ENCODE results near the gene KLHL29.

The KLHL29 gene

GRCh38 chr2:23686405-23687029, 301.5 kb downstream of the KLHL29 start:
- TF ChIP-seq, protein P1, sequence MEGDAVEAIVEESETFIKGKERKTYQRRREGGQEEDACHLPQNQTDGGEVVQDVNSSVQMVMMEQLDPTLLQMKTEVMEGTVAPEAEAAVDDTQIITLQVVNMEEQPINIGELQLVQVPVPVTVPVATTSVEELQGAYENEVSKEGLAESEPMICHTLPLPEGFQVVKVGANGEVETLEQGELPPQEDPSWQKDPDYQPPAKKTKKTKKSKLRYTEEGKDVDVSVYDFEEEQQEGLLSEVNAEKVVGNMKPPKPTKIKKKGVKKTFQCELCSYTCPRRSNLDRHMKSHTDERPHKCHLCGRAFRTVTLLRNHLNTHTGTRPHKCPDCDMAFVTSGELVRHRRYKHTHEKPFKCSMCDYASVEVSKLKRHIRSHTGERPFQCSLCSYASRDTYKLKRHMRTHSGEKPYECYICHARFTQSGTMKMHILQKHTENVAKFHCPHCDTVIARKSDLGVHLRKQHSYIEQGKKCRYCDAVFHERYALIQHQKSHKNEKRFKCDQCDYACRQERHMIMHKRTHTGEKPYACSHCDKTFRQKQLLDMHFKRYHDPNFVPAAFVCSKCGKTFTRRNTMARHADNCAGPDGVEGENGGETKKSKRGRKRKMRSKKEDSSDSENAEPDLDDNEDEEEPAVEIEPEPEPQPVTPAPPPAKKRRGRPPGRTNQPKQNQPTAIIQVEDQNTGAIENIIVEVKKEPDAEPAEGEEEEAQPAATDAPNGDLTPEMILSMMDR (IDR thresholded peaks at IDR 0.05; ENCODE audit: borderline replicate concordance, insufficient read depth, low read depth, low read length) = no peak
- H3K4me3 ChIP-seq (ENCODE audit: low read depth, low read length) = no peak overlapping the region

GRCh38 chr2:23687214-23687613, 302.2 kb downstream of the KLHL29 start:
- H3K4me3 ChIP-seq (ENCODE audit: low read depth, low read length) = no peak overlapping the region
- TF ChIP-seq, protein P1 (IDR thresholded peaks at IDR 0.05; ENCODE audit: borderline replicate concordance, insufficient read depth, low read depth, low read length) = no peak

DNA sequence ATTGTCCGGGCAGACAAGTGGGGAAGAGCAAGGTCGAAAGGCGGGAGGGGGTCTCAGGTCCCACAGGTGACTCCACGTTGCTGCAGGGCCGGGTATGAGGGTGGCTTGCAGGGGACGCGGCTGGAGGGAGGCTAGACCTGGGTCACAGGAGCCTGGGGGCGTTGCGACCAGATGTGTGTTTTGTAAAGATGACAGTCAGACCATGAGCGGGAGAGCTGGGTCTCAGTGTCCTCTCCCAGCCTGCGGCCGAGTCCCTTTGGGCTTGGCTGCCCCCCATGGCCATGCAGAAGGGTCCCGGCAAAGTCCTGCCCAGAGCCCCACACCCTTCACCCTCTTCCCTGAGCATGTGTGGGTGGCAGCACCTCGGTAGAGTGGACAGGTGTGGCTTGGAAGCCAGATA, 302.7 kb downstream of the KLHL29 start:
- H3K4me3 ChIP-seq (ENCODE audit: low read depth, low read length) = no peak overlapping the region
- TF ChIP-seq, protein P1 (IDR thresholded peaks at IDR 0.05; ENCODE audit: borderline replicate concordance, insufficient read depth, low read depth, low read length) = no peak

DNA sequence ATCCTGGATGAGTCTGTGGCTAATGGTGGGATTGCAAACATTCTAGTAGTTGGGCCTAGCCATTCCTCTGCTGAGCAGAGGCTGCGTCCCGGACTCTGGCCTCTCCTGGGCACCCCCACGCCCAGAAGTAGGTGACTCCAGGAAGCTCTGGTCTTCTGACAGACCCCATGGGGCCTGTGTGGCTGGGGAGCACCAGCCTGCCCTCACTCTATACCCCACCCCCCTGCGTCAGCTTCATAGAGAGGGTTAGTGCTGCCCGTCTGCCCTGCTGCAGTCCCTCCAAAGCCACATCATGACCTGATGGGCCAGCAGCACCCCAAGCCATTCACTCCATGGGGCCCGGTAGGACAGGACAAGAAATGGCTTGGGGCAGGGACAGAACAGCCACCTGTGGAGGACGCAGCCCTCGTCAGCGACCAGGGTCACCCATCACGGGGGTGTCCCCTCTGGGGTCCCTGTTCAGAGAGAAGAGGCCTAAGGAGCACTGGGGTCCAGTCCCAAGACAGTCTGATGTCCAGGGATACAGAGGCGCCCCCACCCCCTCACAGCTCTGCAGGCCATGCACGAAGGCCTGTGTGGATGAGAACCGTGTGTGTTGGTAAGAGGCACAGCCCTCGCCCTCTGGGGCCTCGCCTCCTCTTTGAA, 303.6 kb downstream of the KLHL29 start:
- no peak overlapping the region for H3K4me3 ChIP-seq (ENCODE audit: low read depth, low read length)
- TF ChIP-seq, protein P1 (IDR thresholded peaks at IDR 0.05; ENCODE audit: borderline replicate concordance, insufficient read depth, low read depth, low read length) = no peak

DNA sequence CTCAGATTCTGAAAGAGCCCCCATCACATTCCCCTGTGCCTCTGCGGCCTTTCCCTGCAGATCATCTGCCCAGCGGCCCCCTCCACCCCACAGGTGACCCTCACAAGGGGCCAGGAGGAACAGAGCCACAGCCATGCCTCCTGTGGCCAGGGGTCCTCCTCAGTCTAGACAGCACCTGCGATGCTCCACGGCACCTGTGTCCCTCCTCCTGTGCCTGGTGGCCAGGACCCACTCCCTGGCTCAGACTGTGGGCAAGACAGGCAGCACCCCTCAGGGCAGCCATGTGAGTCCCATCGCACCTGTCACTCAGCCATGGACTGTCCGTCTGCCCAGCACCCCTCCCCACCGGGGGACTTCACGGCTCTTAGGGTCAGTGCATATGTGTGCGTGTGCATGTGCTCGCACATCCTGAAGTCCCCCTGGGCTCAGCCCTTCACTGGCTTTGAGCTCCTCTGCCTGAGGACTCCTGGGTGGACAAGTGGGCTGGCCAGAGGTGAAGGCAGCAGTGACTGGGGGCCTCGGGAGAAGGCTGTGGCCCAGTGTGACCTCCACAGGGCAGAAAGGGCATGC, 304.2 kb downstream of the KLHL29 start:
- TF ChIP-seq, protein P1 (IDR thresholded peaks at IDR 0.05; ENCODE audit: borderline replicate concordance, insufficient read depth, low read depth, low read length) = no peak
- H3K4me3 ChIP-seq (ENCODE audit: low read depth, low read length) = no peak overlapping the region

GRCh38 chr2:23689891-23690290, 304.9 kb downstream of the KLHL29 start:
- TF ChIP-seq, protein P1 (IDR thresholded peaks at IDR 0.05; ENCODE audit: borderline replicate concordance, insufficient read depth, low read depth, low read length) = no peak
- H3K4me3 ChIP-seq (ENCODE audit: low read depth, low read length) = no peak overlapping the region
